Renal pelvis (tissue), 4 donors: ENCODE results near the gene FRK. TPM values are rescaled to one million over a fixed set of nuclear protein-coding genes. Genes with fewer than 3 reads are reported as not detected.
"Not testable (repeated sequence)": the region's sequence is repeated elsewhere in the genome, so short reads cannot be mapped to it uniquely, and the experiment has no call there.

Source experiments
- DNase-seq: peaks from one replicate; pipeline ENCODE4 v3.0.0-alpha.2; 2013
- polyA plus RNA-seq, 3 donors: library from polyadenylated mRNA; unstranded; fragments of 120-200 nt; gene quantifications; one replicate each; pipeline ENCODE4 v1.2.1, GENCODE V29; 2013; ENCODE audit not compliant: insufficient read length in 3 of 3

Gene FRK
- polyA plus RNA-seq, 3 donors = 3.5 to 5.9 (median 4.7) TPM

GRCh38 chr6:116010386-116010785 lies 50.3 kb downstream of the FRK start:
- no peak for DNase-seq

- peak; percentile 37 for DNase-seq
Observed at GRCh38 chr6:116008470-116009243, 52.0 kb downstream of the FRK start.

DNA sequence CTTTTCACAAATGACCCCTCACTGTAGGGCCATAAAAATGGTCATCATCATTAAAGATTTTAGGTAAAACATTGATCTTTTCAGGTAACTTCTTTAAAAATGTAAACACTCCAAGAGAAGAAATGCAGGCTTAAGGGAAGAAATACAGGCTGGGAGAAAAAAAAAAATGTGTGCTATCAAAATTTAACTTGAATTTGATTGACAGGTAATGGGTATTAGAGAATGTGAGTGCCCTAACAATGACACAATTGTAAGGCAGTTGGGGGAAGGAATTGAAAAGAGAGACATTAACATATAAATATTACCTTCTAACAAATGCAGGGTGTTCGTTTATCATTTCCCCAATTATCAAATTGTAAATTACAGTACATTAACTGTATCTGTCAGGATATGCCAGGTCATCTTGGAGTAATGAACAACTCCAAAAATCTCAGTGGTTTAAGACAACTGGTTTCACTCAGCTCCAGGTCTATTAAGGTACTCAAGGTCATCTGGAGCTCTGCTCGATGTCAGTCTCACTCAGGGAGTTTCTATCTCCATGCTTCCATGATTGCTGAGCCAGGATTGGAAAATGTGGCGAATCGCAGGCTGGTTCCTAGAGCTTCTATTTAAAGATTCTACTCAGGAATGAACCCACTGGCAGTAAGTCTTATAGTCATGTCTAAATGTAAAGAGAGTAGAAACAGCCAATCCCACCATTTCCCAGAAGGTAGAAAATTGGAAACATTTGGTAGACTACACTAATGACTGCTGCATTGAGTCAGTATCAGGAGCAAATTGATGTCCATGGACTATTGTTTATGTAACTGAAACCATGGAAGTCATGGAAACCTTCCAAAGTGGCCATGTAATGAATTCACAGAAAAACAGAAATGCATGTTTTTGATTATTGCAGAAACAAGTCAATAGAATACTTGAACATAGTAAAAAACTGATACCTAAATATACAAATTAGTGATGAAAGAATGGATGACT lies 55.6 kb downstream of the FRK start:
- no peak for DNase-seq

DNA sequence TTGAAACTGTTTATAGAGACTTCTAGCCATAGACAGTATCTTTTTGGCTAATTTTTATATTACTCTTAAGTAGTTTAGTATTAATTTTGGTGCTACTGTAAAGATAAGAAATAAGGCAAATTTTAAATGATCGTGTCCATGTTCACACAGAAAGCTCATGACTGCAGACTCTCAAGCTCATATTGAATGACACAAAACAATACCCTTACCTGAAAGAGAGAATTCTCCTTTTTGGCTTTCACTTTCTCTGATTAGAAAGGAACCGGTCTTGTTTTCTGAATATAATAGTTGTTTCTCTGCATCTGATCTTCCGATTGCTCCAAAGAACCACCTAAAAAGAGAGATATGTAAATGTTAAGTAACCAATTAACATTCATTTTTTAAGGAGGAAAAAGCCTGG lies 57.0 kb downstream of the FRK start:
- DNase-seq = no peak

DNA sequence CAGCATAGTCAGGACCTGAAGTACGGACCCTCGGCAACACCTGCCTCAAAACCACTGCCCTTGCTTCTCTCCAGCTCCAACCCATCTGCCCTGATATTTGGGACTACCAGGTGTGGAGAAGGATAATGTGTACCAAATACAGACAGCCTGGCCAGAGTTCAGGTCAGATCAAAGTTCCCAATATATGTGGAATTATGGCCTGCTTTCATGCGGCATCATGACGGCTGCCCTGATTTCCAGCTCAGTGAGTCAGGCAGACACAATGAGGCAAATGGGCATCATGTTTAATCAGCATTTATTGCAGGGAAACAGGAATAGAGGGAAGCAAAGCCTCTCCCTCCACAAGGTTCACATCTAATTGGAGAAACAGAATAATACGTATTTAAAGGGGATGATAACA lies 57.9 kb downstream of the FRK start:
- DNase-seq = no peak

- no peak for DNase-seq
Observed at GRCh38 chr6:115999235-115999634, 61.5 kb downstream of the FRK start.

DNA sequence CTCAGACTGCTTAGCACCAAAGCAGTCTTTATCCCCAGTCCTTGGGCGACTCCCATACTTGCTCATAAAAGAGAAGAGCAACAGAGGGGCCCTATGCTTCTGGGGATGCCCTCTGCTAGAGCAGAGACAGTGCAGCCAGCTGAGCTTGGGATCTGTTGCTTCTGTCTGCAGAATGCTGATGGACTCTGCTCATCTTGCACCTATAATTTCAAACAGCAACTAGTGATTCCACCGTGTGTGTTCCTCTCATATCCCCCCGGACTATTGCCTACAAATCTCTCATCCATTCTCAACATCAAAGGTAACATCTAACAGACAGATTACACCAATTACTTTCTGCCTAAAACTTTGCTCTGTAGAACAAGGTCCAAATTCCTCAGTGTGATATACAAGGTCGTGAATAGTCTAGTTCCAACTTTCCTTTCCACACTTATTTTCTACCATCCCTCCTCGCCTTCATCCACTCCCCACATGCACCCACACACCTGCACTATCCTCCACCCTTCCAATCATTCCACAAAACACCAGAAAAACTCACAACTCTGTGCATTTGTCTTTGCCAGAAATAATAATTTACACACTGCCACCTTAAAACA lies 62.6 kb downstream of the FRK start:
- no peak for DNase-seq

DNA sequence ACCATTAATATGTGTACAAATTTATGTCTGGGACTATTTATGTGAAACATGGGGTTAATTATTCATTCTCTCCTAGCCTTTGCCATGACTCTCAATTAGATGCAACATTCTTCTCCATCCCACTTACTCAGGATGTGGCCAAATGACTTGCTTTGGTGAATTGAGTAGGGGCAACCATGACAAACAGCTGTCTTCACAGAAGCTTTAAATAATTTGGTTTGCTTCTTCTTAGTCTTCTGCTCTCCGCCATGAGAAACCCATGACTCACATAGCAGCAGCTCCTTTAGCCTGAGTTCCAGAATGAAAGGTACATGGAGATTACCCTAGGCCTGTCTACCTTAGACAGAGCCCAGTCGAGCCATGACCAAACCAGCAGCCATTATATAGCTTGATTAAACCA lies 74.7 kb downstream of the FRK start:
- DNase-seq = no peak

- DNase-seq = no peak
Observed at GRCh38 chr6:115984809-115985208, 75.9 kb downstream of the FRK start.

- no peak for DNase-seq
Observed at GRCh38 chr6:115983998-115984397, 76.7 kb downstream of the FRK start.

- DNase-seq = no peak
Observed at GRCh38 chr6:115982453-115982852, 78.2 kb downstream of the FRK start.

- no peak for DNase-seq
Observed at GRCh38 chr6:115977220-115977619, 83.5 kb downstream of the FRK start.

DNA sequence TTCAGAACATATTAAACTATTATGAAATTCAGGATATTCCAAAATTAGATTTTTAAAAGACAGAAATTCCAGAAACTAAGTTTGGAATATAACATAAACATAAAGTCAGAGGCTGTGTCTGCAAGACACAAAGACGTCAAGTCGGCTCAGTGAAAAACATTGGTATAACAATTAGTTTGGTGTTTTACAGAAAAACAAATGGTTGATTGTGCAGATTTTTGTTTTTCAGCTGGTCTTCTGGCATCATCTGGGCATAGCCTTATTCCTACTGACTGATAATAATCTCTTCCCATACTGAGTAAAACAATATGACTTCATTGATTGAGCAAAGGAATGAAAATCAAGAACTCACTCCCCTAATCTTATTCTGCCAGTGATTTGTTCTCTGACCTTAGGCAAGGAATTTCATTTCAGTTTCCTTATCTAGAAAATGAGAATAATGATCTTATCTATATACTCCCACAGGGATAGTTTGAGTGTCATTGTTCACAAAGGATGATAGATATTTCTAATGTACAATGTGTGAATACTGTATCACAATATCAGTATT lies 84.3 kb downstream of the FRK start:
- DNase-seq = no peak

- DNase-seq = no peak
Observed at GRCh38 chr6:115972679-115973078, 88.0 kb downstream of the FRK start.

- no peak for DNase-seq
Observed at GRCh38 chr6:115971785-115972184, 88.9 kb downstream of the FRK start.

- DNase-seq = no peak
Observed at GRCh38 chr6:115969930-115970273, 90.8 kb downstream of the FRK start.

DNA sequence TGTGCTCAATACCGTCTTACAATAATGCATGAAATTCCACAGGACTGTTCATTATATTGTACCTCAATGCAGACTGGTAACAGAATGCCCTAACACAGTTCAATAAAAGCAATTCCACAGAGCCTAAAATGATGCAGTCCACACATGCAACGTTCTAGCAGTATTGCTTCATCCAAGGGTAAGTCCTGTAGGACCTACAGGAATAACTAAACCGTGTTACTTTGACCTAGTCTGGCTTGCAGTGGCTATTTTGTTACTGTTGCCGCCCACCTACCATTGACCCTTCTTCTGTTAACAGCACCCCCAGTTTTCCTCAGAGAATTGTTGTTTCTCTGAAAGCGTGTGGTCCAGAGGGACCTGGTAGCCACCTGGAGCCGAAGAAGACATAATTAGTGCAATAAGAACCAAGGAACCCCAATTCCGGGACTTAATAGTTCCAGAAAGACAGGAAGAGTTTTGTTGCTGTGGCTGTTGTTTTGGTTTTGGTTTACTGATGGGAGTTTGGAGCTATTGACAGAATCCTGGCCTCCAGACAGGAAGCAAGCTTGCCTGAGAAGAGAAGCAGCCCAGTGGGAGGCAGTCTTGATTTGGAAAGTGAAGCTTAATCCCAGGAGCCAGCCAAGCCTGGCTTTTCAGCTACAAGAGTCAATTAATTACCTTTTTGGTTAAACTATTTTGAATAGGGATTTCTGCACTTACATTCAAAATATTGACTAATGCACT lies 91.3 kb downstream of the FRK start:
- no peak for DNase-seq

DNA sequence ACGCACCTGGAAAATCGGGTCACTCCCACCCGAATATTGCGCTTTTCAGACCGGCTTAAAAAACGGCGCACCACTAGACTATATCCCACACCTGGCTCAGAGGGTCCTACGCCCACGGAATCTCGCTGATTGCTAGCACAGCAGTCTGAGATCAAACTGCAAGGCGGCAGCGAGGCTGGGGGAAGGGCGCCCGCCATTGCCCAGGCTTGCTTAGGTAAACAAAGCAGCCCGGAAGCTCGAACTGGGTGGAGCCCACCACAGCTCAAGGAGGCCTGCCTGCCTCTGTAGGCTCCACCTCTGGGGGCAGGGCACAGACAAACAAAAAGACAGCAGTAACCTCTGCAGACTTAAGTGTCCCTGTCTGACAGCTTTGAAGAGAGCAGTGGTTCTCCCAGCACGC lies 100.4 kb downstream of the FRK start:
- not testable (repeated sequence) for DNase-seq

DNA sequence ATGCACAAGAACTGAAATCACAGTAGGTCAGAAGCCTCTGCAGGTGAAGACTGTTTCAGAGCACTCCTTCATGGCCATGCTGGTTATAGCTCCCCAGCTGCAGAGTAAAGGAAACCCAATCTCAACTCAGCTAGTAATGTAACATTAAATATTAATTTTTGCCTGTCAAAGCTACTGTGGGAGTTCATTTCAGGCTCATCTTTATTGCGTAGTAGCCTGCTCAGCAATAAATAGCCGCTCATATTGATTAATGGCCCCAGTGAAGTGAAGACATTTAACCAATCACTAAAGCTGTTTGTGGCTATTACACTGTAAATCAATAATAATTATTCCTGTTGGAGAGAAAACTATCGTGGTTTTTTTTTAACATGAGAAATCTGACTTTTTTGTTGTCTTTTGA lies 101.7 kb downstream of the FRK start:
- no peak for DNase-seq

- DNase-seq = no peak
Observed at GRCh38 chr6:115954740-115955139, 106.0 kb downstream of the FRK start.

GRCh38 chr6:115948751-115949150 lies 111.9 kb downstream of the FRK start:
- DNase-seq = no peak
